ENCODE data around the gene RAB4A. TPM values are rescaled to one million over a fixed set of nuclear protein-coding genes. Genes with fewer than 3 reads are reported as not detected.

The RAB4A gene
- total and polyA plus RNA-seq, 10 of the 15 experiments (the other 5 are each of a cell fraction or from before 2014, with no cell fraction given), result 4.0 to 35.8 (median 17.7) TPM

DNA sequence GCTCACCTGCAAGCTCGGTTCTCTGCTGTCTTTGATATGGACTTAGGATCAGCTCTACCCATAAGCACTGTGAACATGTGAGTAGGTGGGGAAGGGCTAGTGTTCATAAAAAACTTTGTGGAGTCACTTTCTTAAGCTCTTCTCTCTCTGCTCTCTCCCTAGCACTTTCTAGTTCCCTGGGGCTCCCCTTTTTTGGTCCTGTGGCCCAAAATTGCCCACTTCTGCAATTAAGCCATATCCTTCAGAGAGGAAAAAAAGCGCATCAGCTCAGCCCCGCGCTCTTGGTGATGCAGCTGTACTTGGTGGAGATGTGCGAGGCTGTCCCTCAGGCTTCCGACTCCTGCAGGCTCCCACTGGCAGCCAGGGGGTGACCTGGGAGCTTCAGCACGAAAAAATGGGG lies 48.6 kb downstream of the RAB4A start:
- SMC1A ChIA-PET (ENCODE audit: uncharacterized antibody, unreplicated experiment), result interaction anchor here (0.9 kb wide), 1 partner anchor 18 kb away, joined by 3 read pairs; no protein-coding TSS in a partner anchor
- DNase-seq (ENCODE audit: low read depth, low spot score) (no peak), FAIRE-seq (no peak), ATAC-seq (no peak)
- no peaks in the 10 kb centered on the region for H3K9me3 ChIP-seq (replicated peaks; ENCODE audit: control insufficient read depth, insufficient read depth, low read length)
- intact Hi-C loops (cut with micrococcal nuclease; ENCODE audit: unreplicated experiment), result no loop called here
- no peaks in the 10 kb centered on the region for H3K27me3 ChIP-seq (replicated peaks in 1 of 2; ENCODE audit: control insufficient read depth in 2 of 2, insufficient read depth in 2 of 2, low read length in 1 of 2)
- in situ Hi-C loops (cut with MboI), result no loop called here
- RAD21 ChIA-PET (ENCODE audit: unreplicated experiment), result no interaction called here
- 96% methylated on average over 7 of the region's 7 CpGs for WGBS (ENCODE audit: insufficient coverage, insufficient replicate concordance, low lambda C conversion rate, missing lambda C conversion rate)
- H3K79me2 ChIP-seq (ENCODE audit: control insufficient read depth, insufficient read depth, low read length), result no peaks in the 10 kb centered on the region
- H3K4me2 ChIP-seq (ENCODE audit: control insufficient read depth, insufficient read depth), result no peak overlapping the region
- H3K36me3 ChIP-seq (ENCODE audit: control insufficient read depth in 2 of 2, insufficient read depth in 2 of 2, low read length in 1 of 2), result no peaks in the 10 kb centered on the region
- TF ChIP-seq TARDBP (IDR thresholded peaks at IDR 0.05; ENCODE audit: borderline replicate concordance), result no peak
- TF ChIP-seq GATAD2B (conservative IDR thresholded peaks at IDR 0.05; ENCODE audit: low read depth), result no peak
- TF ChIP-seq SREBF2 (IDR thresholded peaks at IDR 0.05; ENCODE audit: low read length), result no peak
- no peak for TF ChIP-seq EZH2 (IDR thresholded peaks at IDR 0.05; ENCODE audit: borderline replicate concordance, control insufficient read depth, low read depth, low read length)
- TF ChIP-seq, protein P1, sequence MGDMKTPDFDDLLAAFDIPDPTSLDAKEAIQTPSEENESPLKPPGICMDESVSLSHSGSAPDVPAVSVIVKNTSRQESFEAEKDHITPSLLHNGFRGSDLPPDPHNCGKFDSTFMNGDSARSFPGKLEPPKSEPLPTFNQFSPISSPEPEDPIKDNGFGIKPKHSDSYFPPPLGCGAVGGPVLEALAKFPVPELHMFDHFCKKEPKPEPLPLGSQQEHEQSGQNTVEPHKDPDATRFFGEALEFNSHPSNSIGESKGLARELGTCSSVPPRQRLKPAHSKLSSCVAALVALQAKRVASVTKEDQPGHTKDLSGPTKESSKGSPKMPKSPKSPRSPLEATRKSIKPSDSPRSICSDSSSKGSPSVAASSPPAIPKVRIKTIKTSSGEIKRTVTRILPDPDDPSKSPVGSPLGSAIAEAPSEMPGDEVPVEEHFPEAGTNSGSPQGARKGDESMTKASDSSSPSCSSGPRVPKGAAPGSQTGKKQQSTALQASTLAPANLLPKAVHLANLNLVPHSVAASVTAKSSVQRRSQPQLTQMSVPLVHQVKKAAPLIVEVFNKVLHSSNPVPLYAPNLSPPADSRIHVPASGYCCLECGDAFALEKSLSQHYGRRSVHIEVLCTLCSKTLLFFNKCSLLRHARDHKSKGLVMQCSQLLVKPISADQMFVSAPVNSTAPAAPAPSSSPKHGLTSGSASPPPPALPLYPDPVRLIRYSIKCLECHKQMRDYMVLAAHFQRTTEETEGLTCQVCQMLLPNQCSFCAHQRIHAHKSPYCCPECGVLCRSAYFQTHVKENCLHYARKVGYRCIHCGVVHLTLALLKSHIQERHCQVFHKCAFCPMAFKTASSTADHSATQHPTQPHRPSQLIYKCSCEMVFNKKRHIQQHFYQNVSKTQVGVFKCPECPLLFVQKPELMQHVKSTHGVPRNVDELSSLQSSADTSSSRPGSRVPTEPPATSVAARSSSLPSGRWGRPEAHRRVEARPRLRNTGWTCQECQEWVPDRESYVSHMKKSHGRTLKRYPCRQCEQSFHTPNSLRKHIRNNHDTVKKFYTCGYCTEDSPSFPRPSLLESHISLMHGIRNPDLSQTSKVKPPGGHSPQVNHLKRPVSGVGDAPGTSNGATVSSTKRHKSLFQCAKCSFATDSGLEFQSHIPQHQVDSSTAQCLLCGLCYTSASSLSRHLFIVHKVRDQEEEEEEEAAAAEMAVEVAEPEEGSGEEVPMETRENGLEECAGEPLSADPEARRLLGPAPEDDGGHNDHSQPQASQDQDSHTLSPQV (IDR thresholded peaks at IDR 0.05), result no peak
- no peak for TF ChIP-seq SIN3A (IDR thresholded peaks at IDR 0.05; ENCODE audit: low read depth, low read length)
- no peak overlapping the region for H3K4me3 ChIP-seq
- H4K20me1 ChIP-seq (ENCODE audit: control insufficient read depth, insufficient read depth), result no peaks in the 10 kb centered on the region
- H3K4me1 ChIP-seq (ENCODE audit: control insufficient read depth, insufficient read depth, low read length), result no peaks in the 10 kb centered on the region
- H3K9ac ChIP-seq (ENCODE audit: control insufficient read depth, insufficient read depth, low read length), result no peak overlapping the region
- POLR2A ChIA-PET, result no interaction called here
- no TSS peak for BruUV-seq (replicated peaks)
- no peak overlapping the region for H3K27ac ChIP-seq (ENCODE audit: control insufficient read depth, insufficient read depth)
- no peak overlapping the region for H2AFZ ChIP-seq (ENCODE audit: control insufficient read depth, low read depth, low read length)
- CTCF ChIA-PET, result no interaction called here
